ENCODE results near the gene TMBIM4.
A peak's percentile ranks its signal among the peaks of the same experiment; 100 is the strongest.
"Not testable (repeated sequence)": the region's sequence is repeated elsewhere in the genome, so short reads cannot be mapped to it uniquely, and the experiment has no call there.

Gene TMBIM4

GRCh38 chr12:66182956-66183355 lies 13.2 kb upstream of the TMBIM4 start:
- DNase-seq: no peak

- DNase-seq: no peak
Observed at GRCh38 chr12:66176105-66176900, 6.5 kb upstream of the TMBIM4 start.

GRCh38 chr12:66174391-66175325 lies 4.9 kb upstream of the TMBIM4 start:
- DNase-seq: not testable (repeated sequence)

GRCh38 chr12:66170606-66171005 lies 810 bp upstream of the TMBIM4 start:
- DNase-seq: no peak

GRCh38 chr12:66168410-66168809 lies 1.4 kb downstream of the TMBIM4 start:
- no peak for DNase-seq

- no peak for DNase-seq
Observed at GRCh38 chr12:66166561-66166960, 3.2 kb downstream of the TMBIM4 start.

- no peak for DNase-seq
Observed at GRCh38 chr12:66165141-66165540, 4.7 kb downstream of the TMBIM4 start.

- DNase-seq: no peak
Observed at GRCh38 chr12:66164349-66164821, 5.4 kb downstream of the TMBIM4 start.

GRCh38 chr12:66163289-66163688 lies 6.5 kb downstream of the TMBIM4 start:
- DNase-seq: no peak

GRCh38 chr12:66162701-66163100 lies 7.1 kb downstream of the TMBIM4 start:
- DNase-seq: no peak

GRCh38 chr12:66160704-66161103 lies 9.1 kb downstream of the TMBIM4 start:
- DNase-seq: no peak

- no peak for DNase-seq
Observed at GRCh38 chr12:66159123-66159522, 10.7 kb downstream of the TMBIM4 start.

GRCh38 chr12:66156654-66157053 lies 13.1 kb downstream of the TMBIM4 start:
- DNase-seq: no peak

- DNase-seq: no peak
Observed at GRCh38 chr12:66154776-66155175, 15.0 kb downstream of the TMBIM4 start.

- no peak for DNase-seq
Observed at GRCh38 chr12:66152732-66153131, 17.1 kb downstream of the TMBIM4 start.

- no peak for DNase-seq
Observed at GRCh38 chr12:66149702-66150398, 19.9 kb downstream of the TMBIM4 start.

GRCh38 chr12:66144791-66145754 lies 24.7 kb downstream of the TMBIM4 start:
- peak; percentile 45 for DNase-seq

- no peak for DNase-seq
Observed at GRCh38 chr12:66143868-66144267, 25.9 kb downstream of the TMBIM4 start.

GRCh38 chr12:66142826-66143225 lies 27.0 kb downstream of the TMBIM4 start:
- no peak for DNase-seq

GRCh38 chr12:66141299-66141698 lies 28.5 kb downstream of the TMBIM4 start:
- DNase-seq: no peak

GRCh38 chr12:66140731-66141130 lies 29.1 kb downstream of the TMBIM4 start:
- DNase-seq: no peak

- no peak for DNase-seq
Observed at GRCh38 chr12:66139328-66139727, 30.5 kb downstream of the TMBIM4 start.
